K562 (cell line): ENCODE data around the gene FAM162B. TPM values are rescaled to one million over a fixed set of nuclear protein-coding genes. Genes with fewer than 3 reads are reported as not detected.

Source experiments
- ADNP ChIP-seq: fragments of 200-800 bp; sonication (Bioruptor generic); IDR thresholded peaks from 2 replicates; pipeline ENCODE4 v1.6.1; 2016; ENCODE audit warnings: missing genetic modification characterization, missing compliant biosample characterization
- CBFA2T2 ChIP-seq: fragments of 450-650 bp; conservative IDR thresholded peaks from 2 replicates; pipeline ENCODE4 v1.6.1; 2017; ENCODE audit warnings: mild to moderate bottlenecking
- ELK1 ChIP-seq: sonication (generic); formaldehyde crosslinking; IDR thresholded peaks from 2 replicates; pipeline ENCODE4 v1.8.1; 2022; ENCODE audit warnings: missing genetic modification reagents
- FOXJ2 ChIP-seq: fragments of 200-800 bp; sonication (Bioruptor generic); IDR thresholded peaks from 2 replicates; pipeline ENCODE4 v1.6.1; 2016; ENCODE audit warnings: missing genetic modification characterization, missing compliant biosample characterization
- FOXK2 ChIP-seq, 2 experiments: fragments of 450-650 bp; IDR thresholded peaks in 1 of 2; conservative IDR thresholded peaks in 1 of 2; 2 replicates each; pipeline ENCODE4 v1.6.1; 2016; ENCODE audit warnings: low read depth in 2 of 2, mild to moderate bottlenecking in 1 of 2
- GABPB1 ChIP-seq: sonication (generic); formaldehyde crosslinking; IDR thresholded peaks from 2 replicates; pipeline ENCODE4 v1.8.0; 2022; ENCODE audit warnings: mild to moderate bottlenecking, missing genetic modification reagents
- MCM2 ChIP-seq: fragments of 450-650 bp; IDR thresholded peaks from 2 replicates; pipeline ENCODE4 v1.6.1; 2017; ENCODE audit warnings: low read depth, mild to moderate bottlenecking
- MXD1 ChIP-seq: fragments of 250-450 bp; sonication (Bioruptor Pico); IDR thresholded peaks from 2 replicates; pipeline ENCODE4 v1.8.0; 2021; ENCODE audit warnings: borderline replicate concordance, mild to moderate bottlenecking, moderate library complexity; ENCODE audit not compliant: poor library complexity, severe bottlenecking
- NCOA4 ChIP-seq: fragments of 450-650 bp; IDR thresholded peaks from 2 replicates; pipeline ENCODE4 v1.6.1; 2018; ENCODE audit warnings: mild to moderate bottlenecking; ENCODE audit not compliant: partially characterized antibody
- RBM39 ChIP-seq: fragments of 200-400 bp; formaldehyde crosslinking; optimal IDR thresholded peaks from 2 replicates; pipeline ENCODE3; 2018; ENCODE audit warnings: low read depth, low read length
- SLC30A9 ChIP-seq: fragments of 250-450 bp; sonication (Bioruptor Pico); IDR thresholded peaks from 2 replicates; pipeline ENCODE4 v1.8.0; 2022; ENCODE audit warnings: mild to moderate bottlenecking, moderate library complexity
- SNRNP70 ChIP-seq: fragments of 200-400 bp; formaldehyde crosslinking; optimal IDR thresholded peaks from 2 replicates; pipeline ENCODE3; 2017; ENCODE audit warnings: low read depth, low read length
- SRSF9 ChIP-seq: fragments of 200-400 bp; formaldehyde crosslinking; IDR thresholded peaks from 2 replicates; pipeline ENCODE4 v1.6.1; 2017; ENCODE audit warnings: low read depth, low read length, borderline replicate concordance
- XRCC4 ChIP-seq: IDR thresholded peaks from one replicate; pipeline ENCODE4 v1.6.1; 2011; ENCODE audit not compliant: insufficient read depth, insufficient read length; ENCODE audit errors: extremely low read depth
- ZNF398 ChIP-seq: fragments of 250-450 bp; sonication (Bioruptor Pico); IDR thresholded peaks from 2 replicates; pipeline ENCODE4 v1.8.0; 2021; ENCODE audit warnings: moderate library complexity, mild to moderate bottlenecking, inconsistent platforms
- ZNF583 ChIP-seq: fragments of 250-450 bp; sonication (Bioruptor Pico); IDR thresholded peaks from 2 replicates; pipeline ENCODE4 v1.4.0; 2020
- polyA plus RNA-seq, 8 experiments: library from polyadenylated mRNA; depleted of rRNA in 4 of 8; stranded (reverse) in 5 of 8; unstranded in 3 of 8; fragments of >200 nt; fragmentation: Nextera tagmentation in 2 of 8; fragmentation: Illumina TruSeq in 1 of 8; extraction: Ambion mirVana in 2 of 8; extraction: Trizol in 1 of 8; gene quantifications; 2 replicates each; pipeline versions ENCODE4 v1.2.1 to v1.2.3, GENCODE V29; 2011 to 2014; ENCODE audit warnings: inconsistent platforms in 1 of 8, missing spikeins in 1 of 8
- total RNA-seq, 7 experiments: library from RNA; depleted of rRNA in 6 of 7; stranded (reverse); fragments of >200 nt in 6 of 7; fragmentation: Illumina TruSeq in 2 of 7; extraction: Trizol in 2 of 7; gene quantifications; 2 replicates each; pipeline versions ENCODE4 v1.2.1 to v1.2.3, GENCODE V29; 2011 to 2021; ENCODE audit warnings: low replicate concordance in 1 of 7
- TF ChIP-seq, protein P1 (sequence below): fragments of 450-650 bp; IDR thresholded peaks from 2 replicates; pipeline ENCODE4 v1.6.1; 2017; ENCODE audit warnings: mild to moderate bottlenecking, moderate library complexity
- TF ChIP-seq, protein P2 (sequence below): fragments of 200-800 bp; sonication (Bioruptor generic); IDR thresholded peaks from 2 replicates; pipeline ENCODE4 v1.6.1; 2016; ENCODE audit warnings: missing genetic modification characterization, missing compliant biosample characterization

FAM162B gene
- total and polyA plus RNA-seq, 9 of the 15 experiments (the other 6 are each of a cell fraction or from before 2014, with no cell fraction given) = not detected

DNA sequence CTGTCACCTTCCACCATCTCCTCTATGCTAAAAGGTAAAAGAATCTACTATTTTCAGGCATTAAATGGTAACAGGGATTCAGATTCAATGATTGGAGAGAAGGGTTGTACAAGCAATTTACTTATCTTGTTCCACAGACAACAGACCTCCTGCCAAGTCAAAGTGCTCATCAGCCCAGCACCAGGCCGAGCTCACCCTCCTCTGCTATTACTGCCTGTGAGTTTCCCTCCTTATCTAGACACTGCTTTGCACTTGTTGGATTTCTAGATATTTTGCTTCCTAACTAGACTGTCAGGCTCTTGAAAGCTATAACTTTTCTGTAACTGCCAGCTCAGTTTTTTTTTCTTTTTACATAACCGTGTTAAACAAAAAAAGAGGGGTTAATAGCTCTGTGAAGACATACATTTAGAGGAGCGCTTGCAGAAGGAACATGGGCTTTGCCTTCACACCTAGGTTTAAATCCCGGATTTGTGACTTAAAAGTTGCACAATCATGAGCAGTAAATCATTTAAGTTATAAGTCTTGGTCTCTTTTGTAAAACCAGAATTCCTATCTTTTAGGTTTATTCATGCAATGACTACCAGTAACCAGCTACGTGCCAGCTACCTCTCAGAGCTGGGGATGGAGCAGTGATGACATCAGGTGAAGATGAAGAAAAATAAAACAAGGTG lies 1.1 kb upstream of the FAM162B start (continued):
- no peak for TF ChIP-seq ZNF398
- no peak for TF ChIP-seq ADNP (tag)
- no peak for TF ChIP-seq SNRNP70
- no peak for TF ChIP-seq FOXK2 (conservative IDR thresholded peaks at IDR 0.05 in 1 of 2, IDR thresholded peaks at IDR 0.05 in 1 of 2; ENCODE audit: low read depth in 2 of 2)
- no peak for TF ChIP-seq RBM39
- TF ChIP-seq, protein P1, sequence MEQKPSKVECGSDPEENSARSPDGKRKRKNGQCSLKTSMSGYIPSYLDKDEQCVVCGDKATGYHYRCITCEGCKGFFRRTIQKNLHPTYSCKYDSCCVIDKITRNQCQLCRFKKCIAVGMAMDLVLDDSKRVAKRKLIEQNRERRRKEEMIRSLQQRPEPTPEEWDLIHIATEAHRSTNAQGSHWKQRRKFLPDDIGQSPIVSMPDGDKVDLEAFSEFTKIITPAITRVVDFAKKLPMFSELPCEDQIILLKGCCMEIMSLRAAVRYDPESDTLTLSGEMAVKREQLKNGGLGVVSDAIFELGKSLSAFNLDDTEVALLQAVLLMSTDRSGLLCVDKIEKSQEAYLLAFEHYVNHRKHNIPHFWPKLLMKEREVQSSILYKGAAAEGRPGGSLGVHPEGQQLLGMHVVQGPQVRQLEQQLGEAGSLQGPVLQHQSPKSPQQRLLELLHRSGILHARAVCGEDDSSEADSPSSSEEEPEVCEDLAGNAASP = no peak
- TF ChIP-seq FOXJ2 (tag) = no peak
- TF ChIP-seq XRCC4 = no peak
- no peak for TF ChIP-seq NCOA4
- no peak for TF ChIP-seq ZNF583 (CRISPR knock-in tag)
- no peak for TF ChIP-seq GABPB1 (CRISPR knock-in tag)
- peak; percentile 82 for TF ChIP-seq CBFA2T2
- no peak for TF ChIP-seq MXD1 (CRISPR knock-in tag)
- TF ChIP-seq, protein P2, sequence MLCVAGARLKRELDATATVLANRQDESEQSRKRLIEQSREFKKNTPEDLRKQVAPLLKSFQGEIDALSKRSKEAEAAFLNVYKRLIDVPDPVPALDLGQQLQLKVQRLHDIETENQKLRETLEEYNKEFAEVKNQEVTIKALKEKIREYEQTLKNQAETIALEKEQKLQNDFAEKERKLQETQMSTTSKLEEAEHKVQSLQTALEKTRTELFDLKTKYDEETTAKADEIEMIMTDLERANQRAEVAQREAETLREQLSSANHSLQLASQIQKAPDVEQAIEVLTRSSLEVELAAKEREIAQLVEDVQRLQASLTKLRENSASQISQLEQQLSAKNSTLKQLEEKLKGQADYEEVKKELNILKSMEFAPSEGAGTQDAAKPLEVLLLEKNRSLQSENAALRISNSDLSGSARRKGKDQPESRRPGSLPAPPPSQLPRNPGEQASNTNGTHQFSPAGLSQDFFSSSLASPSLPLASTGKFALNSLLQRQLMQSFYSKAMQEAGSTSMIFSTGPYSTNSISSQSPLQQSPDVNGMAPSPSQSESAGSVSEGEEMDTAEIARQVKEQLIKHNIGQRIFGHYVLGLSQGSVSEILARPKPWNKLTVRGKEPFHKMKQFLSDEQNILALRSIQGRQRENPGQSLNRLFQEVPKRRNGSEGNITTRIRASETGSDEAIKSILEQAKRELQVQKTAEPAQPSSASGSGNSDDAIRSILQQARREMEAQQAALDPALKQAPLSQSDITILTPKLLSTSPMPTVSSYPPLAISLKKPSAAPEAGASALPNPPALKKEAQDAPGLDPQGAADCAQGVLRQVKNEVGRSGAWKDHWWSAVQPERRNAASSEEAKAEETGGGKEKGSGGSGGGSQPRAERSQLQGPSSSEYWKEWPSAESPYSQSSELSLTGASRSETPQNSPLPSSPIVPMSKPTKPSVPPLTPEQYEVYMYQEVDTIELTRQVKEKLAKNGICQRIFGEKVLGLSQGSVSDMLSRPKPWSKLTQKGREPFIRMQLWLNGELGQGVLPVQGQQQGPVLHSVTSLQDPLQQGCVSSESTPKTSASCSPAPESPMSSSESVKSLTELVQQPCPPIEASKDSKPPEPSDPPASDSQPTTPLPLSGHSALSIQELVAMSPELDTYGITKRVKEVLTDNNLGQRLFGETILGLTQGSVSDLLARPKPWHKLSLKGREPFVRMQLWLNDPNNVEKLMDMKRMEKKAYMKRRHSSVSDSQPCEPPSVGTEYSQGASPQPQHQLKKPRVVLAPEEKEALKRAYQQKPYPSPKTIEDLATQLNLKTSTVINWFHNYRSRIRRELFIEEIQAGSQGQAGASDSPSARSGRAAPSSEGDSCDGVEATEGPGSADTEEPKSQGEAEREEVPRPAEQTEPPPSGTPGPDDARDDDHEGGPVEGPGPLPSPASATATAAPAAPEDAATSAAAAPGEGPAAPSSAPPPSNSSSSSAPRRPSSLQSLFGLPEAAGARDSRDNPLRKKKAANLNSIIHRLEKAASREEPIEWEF = no peak
- TF ChIP-seq MCM2 = no peak
- no peak for TF ChIP-seq ELK1 (CRISPR knock-in tag)
- no peak for TF ChIP-seq SLC30A9 (CRISPR knock-in tag)
- no peak for TF ChIP-seq SRSF9
